Breast epithelium (tissue), 4 donors: ENCODE data around the gene PPID. TPM values are rescaled to one million over a fixed set of nuclear protein-coding genes. Genes with fewer than 3 reads are reported as not detected.

Experiments used
- DNase-seq, 2 donors: peaks; one replicate each; pipeline ENCODE4 v3.0.0-alpha.2; 2019; ENCODE audit warnings: low spot score in 2 of 2
- H3K27ac ChIP-seq, 2 donors: fragments of 200-600 bp; sonication (generic) in 1 of 2; one replicate each; pipeline ENCODE4 v1.5.1; 2016 to 2019; ENCODE audit warnings: mild to moderate bottlenecking in 1 of 2
- H3K27me3 ChIP-seq, 2 donors: fragments of 200-600 bp; sonication (generic) in 1 of 2; one replicate each; pipeline versions ENCODE4 v1.5.1 to v1.6.0; 2017 to 2019; ENCODE audit warnings: control low read depth in 1 of 2, mild to moderate bottlenecking in 1 of 2
- H3K36me3 ChIP-seq: fragments of 200-600 bp; one replicate; pipeline ENCODE4 v1.5.1; 2019
- H3K4me1 ChIP-seq, 2 donors: fragments of 200-600 bp; sonication (generic); one replicate each; pipeline ENCODE4 v1.5.1; 2016 to 2019; ENCODE audit warnings: control low read depth in 1 of 2
- H3K4me3 ChIP-seq, 3 donors: fragments of 200-600 bp; sonication (generic); 1 replicate in 2 of 3; 2 replicates in 1 of 3; pipeline ENCODE4 v1.5.1; 2016 to 2019; ENCODE audit warnings: mild to moderate bottlenecking in 3 of 3, moderate library complexity in 2 of 3
- H3K9me3 ChIP-seq, 2 donors: fragments of 200-600 bp; sonication (generic) in 1 of 2; one replicate each; pipeline ENCODE4 v1.5.1; 2016 to 2019; ENCODE audit warnings: control low read depth in 1 of 2
- POLR2A ChIP-seq: fragments of 450-650 bp; IDR thresholded peaks from one replicate; pipeline ENCODE4 v1.6.1; 2016; ENCODE audit warnings: antibody characterized with exemption, mild to moderate bottlenecking, moderate library complexity
- POLR2AphosphoS5 ChIP-seq, 3 donors: sonication (generic); formaldehyde crosslinking; IDR thresholded peaks; one replicate each; pipeline ENCODE4 v1.6.1; 2017; ENCODE audit warnings: antibody characterized with exemption in 3 of 3
- intact Hi-C: fragments of 100-400 bp; cut with DNase I; formaldehyde crosslinking; loops from one replicate; pipeline ENCODE4 v1.15.1; 2023; ENCODE audit warnings: low total_unique reads
- total RNA-seq, 3 donors: library from RNA; depleted of rRNA; stranded (reverse); fragments of >200 nt; gene quantifications; one replicate each; pipeline ENCODE4 v1.1.0, GENCODE V29; 2016
- TF ChIP-seq, protein P1 (sequence below), 3 donors: fragments of 450-650 bp; IDR thresholded peaks; one replicate each; pipeline ENCODE4 v1.5.1; 2016 to 2017; ENCODE audit warnings: antibody characterized with exemption in 3 of 3, mild to moderate bottlenecking in 3 of 3, moderate library complexity in 3 of 3

Gene PPID
- total RNA-seq, 3 donors from 2014 or later: 17.6 to 29.9 (median 20.0) TPM

GRCh38 chr4:158738866-158739265 lies 15.7 kb upstream of the PPID start:
- H3K4me3 ChIP-seq: no peak overlapping the region
- intact Hi-C loops: no loop called here
- TF ChIP-seq POLR2A: no peak
- TF ChIP-seq, protein P1, sequence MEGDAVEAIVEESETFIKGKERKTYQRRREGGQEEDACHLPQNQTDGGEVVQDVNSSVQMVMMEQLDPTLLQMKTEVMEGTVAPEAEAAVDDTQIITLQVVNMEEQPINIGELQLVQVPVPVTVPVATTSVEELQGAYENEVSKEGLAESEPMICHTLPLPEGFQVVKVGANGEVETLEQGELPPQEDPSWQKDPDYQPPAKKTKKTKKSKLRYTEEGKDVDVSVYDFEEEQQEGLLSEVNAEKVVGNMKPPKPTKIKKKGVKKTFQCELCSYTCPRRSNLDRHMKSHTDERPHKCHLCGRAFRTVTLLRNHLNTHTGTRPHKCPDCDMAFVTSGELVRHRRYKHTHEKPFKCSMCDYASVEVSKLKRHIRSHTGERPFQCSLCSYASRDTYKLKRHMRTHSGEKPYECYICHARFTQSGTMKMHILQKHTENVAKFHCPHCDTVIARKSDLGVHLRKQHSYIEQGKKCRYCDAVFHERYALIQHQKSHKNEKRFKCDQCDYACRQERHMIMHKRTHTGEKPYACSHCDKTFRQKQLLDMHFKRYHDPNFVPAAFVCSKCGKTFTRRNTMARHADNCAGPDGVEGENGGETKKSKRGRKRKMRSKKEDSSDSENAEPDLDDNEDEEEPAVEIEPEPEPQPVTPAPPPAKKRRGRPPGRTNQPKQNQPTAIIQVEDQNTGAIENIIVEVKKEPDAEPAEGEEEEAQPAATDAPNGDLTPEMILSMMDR (IDR thresholded peaks at IDR 0.05): no peak
- TF ChIP-seq POLR2AphosphoS5 (IDR thresholded peaks at IDR 0.05): no peak
- no peaks in the 10 kb centered on the region for H3K4me1 ChIP-seq
- no peaks in the 10 kb centered on the region for H3K27me3 ChIP-seq
- H3K9me3 ChIP-seq: no peaks in the 10 kb centered on the region
- no peak for DNase-seq
- no peak overlapping the region for H3K27ac ChIP-seq
- no peaks in the 10 kb centered on the region for H3K36me3 ChIP-seq

GRCh38 chr4:158729716-158730559 lies 6.7 kb upstream of the PPID start:
- no peaks in the 10 kb centered on the region for H3K27me3 ChIP-seq
- TF ChIP-seq, protein P1 (IDR thresholded peaks at IDR 0.05): peak; percentile 49 to 90 (median 90)
- TF ChIP-seq POLR2AphosphoS5 (IDR thresholded peaks at IDR 0.05): no peak
- DNase-seq: peak; percentile 35 to 57
- no peak overlapping the region for H3K4me3 ChIP-seq
- H3K9me3 ChIP-seq: no peaks in the 10 kb centered on the region
- no peaks in the 10 kb centered on the region for H3K4me1 ChIP-seq
- intact Hi-C loops: no loop called here
- H3K36me3 ChIP-seq: no peaks in the 10 kb centered on the region
- H3K27ac ChIP-seq: no peak overlapping the region

DNA sequence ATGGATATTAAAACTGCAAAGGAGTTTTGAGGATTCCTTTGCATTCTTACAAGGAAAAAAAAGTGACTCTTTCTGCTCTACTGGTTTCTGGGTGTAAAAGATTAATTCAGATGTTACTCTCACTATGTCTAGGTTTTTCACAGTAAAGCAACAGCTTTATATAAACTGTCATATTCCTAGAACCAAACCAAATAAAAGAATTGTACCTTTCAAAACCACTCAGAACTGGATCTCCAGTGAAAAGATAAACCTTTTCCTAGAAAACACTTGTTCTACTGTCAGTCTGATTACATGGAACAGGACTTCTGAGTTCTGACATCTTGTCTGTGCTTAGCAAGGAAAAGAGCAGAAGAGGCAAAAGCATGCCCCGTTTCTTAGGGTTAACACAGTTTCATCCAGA lies 5.0 kb upstream of the PPID start:
- Histone ChIP-seq H3K36me3 (no peaks in the 10 kb centered on the region), H3K4me3 (no peak overlapping the region), H3K27me3 (no peaks in the 10 kb centered on the region), H3K27ac (no peak overlapping the region), H3K4me1 (no peaks in the 10 kb centered on the region), H3K9me3 (no peaks in the 10 kb centered on the region)
- no peak for TF ChIP-seq POLR2AphosphoS5 (IDR thresholded peaks at IDR 0.05)
- TF ChIP-seq, protein P1 (IDR thresholded peaks at IDR 0.05): no peak
- no peak for TF ChIP-seq POLR2A
- no peak for DNase-seq
- intact Hi-C loops: no loop called here

GRCh38 chr4:158726633-158727032 lies 3.4 kb upstream of the PPID start:
- TF ChIP-seq, protein P1 (IDR thresholded peaks at IDR 0.05): no peak
- TF ChIP-seq POLR2AphosphoS5 (IDR thresholded peaks at IDR 0.05) (no peak), POLR2A (no peak)
- intact Hi-C loops: no loop called here
- DNase-seq: no peak
- H3K27me3 ChIP-seq: no peaks in the 10 kb centered on the region
- no peak overlapping the region for H3K27ac ChIP-seq
- no peak overlapping the region for H3K4me3 ChIP-seq
- H3K4me1 ChIP-seq: no peaks in the 10 kb centered on the region
- no peaks in the 10 kb centered on the region for H3K36me3 ChIP-seq
- no peaks in the 10 kb centered on the region for H3K9me3 ChIP-seq

DNA sequence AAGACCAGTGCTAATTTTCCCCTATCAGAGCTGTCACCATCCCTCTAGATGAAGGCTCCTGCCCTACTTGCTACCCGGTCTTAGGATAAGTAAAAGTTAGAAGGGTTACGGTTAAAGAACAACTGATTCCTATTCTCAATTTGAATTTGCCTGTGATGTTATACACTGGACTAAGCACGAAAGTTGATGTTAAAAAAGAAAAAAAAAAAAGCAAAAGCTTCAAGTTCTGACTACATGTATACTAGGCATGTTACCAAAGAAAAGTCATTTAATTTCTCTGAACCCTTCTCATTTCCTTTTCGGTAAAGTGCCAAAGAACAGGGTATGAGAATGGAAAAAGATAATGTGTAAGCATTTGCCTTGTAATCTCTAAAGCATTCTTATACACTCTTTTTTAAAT lies 1.4 kb upstream of the PPID start:
- TF ChIP-seq POLR2AphosphoS5 (IDR thresholded peaks at IDR 0.05): no peak
- TF ChIP-seq POLR2A: no peak
- TF ChIP-seq, protein P1 (IDR thresholded peaks at IDR 0.05): no peak
- DNase-seq: no peak
- no peaks in the 10 kb centered on the region for H3K9me3 ChIP-seq

More for the DNA sequence above, 1.4 kb upstream of the PPID start:
- Histone ChIP-seq H3K27ac (no peak overlapping the region), H3K27me3 (no peaks in the 10 kb centered on the region), H3K36me3 (no peaks in the 10 kb centered on the region), H3K4me1 (no peaks in the 10 kb centered on the region), H3K4me3 (no peak overlapping the region)
- intact Hi-C loops: no loop called here
